H9 (cell line): ENCODE data around the gene POLR3B. TPM values are rescaled to one million over a fixed set of nuclear protein-coding genes. Genes with fewer than 3 reads are reported as not detected.

Experiments
- DNase-seq: peaks from one replicate; pipeline ENCODE4 v3.0.0-alpha.2; 2017
- H2AFZ ChIP-seq: one replicate; pipeline ENCODE4 v1.6.1; 2013; ENCODE audit warnings: mild to moderate bottlenecking, low read length, control low read depth, moderate library complexity
- H2AK5ac ChIP-seq: 2 replicates; pipeline ENCODE4 v1.6.1; 2013; ENCODE audit warnings: low read length, control low read depth, mixed read lengths; ENCODE audit not compliant: insufficient read length
- H2BK120ac ChIP-seq: one replicate; pipeline ENCODE4 v1.6.1; 2013; ENCODE audit warnings: low read depth, mild to moderate bottlenecking, low read length, control low read depth, inconsistent platforms; ENCODE audit not compliant: poor library complexity, severe bottlenecking
- H2BK12ac ChIP-seq: 2 replicates; pipeline ENCODE4 v1.6.1; 2013; ENCODE audit warnings: low read length, control low read depth, mixed read lengths, low read depth; ENCODE audit not compliant: insufficient read length
- H2BK15ac ChIP-seq: 2 replicates; pipeline ENCODE4 v1.6.1; 2013; ENCODE audit warnings: low read depth, low read length, control low read depth
- H2BK20ac ChIP-seq: one replicate; pipeline ENCODE4 v1.6.1; 2013; ENCODE audit warnings: low read depth, mild to moderate bottlenecking, low read length, control low read depth, inconsistent platforms; ENCODE audit not compliant: poor library complexity, severe bottlenecking
- H2BK5ac ChIP-seq: 2 replicates; pipeline ENCODE4 v1.6.1; 2013; ENCODE audit warnings: low read length, control low read depth, mixed read lengths; ENCODE audit not compliant: insufficient read length
- H3K14ac ChIP-seq: 2 replicates; pipeline ENCODE4 v1.6.1; 2013; ENCODE audit warnings: low read length, control low read depth; ENCODE audit not compliant: insufficient read depth
- H3K18ac ChIP-seq: 2 replicates; pipeline ENCODE4 v1.6.1; 2013; ENCODE audit warnings: low read depth, mild to moderate bottlenecking, mixed read lengths, low read length, control low read depth; ENCODE audit not compliant: insufficient read length
- H3K23ac ChIP-seq: 2 replicates; pipeline ENCODE4 v1.6.1; 2013; ENCODE audit warnings: low read length, control low read depth, mixed read lengths, low read depth; ENCODE audit not compliant: insufficient read length
- H3K23me2 ChIP-seq: 2 replicates; pipeline ENCODE4 v1.6.1; 2013; ENCODE audit warnings: low read depth, mild to moderate bottlenecking, mixed read lengths, low read length, control low read depth; ENCODE audit not compliant: insufficient read length, poor library complexity, severe bottlenecking
- H3K27ac ChIP-seq: 2 replicates; pipeline ENCODE4 v1.5.1; 2013; ENCODE audit warnings: low read length, control low read depth, mixed read lengths, low read depth; ENCODE audit not compliant: insufficient read length
- H3K27me3 ChIP-seq: 2 replicates; pipeline ENCODE4 v1.6.1; 2013; ENCODE audit warnings: low read length, control low read depth, inconsistent platforms; ENCODE audit not compliant: insufficient read depth
- H3K4ac ChIP-seq: 2 replicates; pipeline ENCODE4 v1.6.1; 2013; ENCODE audit warnings: low read depth, mild to moderate bottlenecking, control low read depth, inconsistent platforms, low read length, moderate library complexity
- H3K4me1 ChIP-seq: 2 replicates; pipeline ENCODE4 v1.6.1; 2013; ENCODE audit warnings: low read length, control low read depth, inconsistent platforms; ENCODE audit not compliant: insufficient read depth
- H3K4me2 ChIP-seq: 2 replicates; pipeline ENCODE4 v1.6.1; 2013; ENCODE audit warnings: low read length, control low read depth, mixed read lengths; ENCODE audit not compliant: insufficient read length, insufficient read depth
- H3K56ac ChIP-seq: 2 replicates; pipeline ENCODE4 v1.6.1; 2013; ENCODE audit warnings: low read depth, mild to moderate bottlenecking, mixed read lengths, low read length, control low read depth; ENCODE audit not compliant: insufficient read length
- H3K79me1 ChIP-seq: 2 replicates; pipeline ENCODE4 v1.6.1; 2013; ENCODE audit warnings: low read depth, mild to moderate bottlenecking, moderate library complexity, low read length, control low read depth, inconsistent platforms; ENCODE audit not compliant: insufficient read depth, poor library complexity, severe bottlenecking
- H3K79me2 ChIP-seq: 2 replicates; pipeline ENCODE4 v1.6.1; 2013; ENCODE audit warnings: low read length, control low read depth, inconsistent platforms; ENCODE audit not compliant: insufficient read depth
- H3K9ac ChIP-seq: 2 replicates; pipeline ENCODE4 v1.6.1; 2013; ENCODE audit warnings: low read length, control low read depth, mixed read lengths; ENCODE audit not compliant: insufficient read length; ENCODE audit errors: extremely low read depth
- H3K9me3 ChIP-seq: one replicate; pipeline ENCODE4 v1.6.1; 2013; ENCODE audit warnings: low read depth, low read length, inconsistent platforms; ENCODE audit not compliant: control insufficient read depth
- H3T11ph ChIP-seq: one replicate; pipeline ENCODE4 v1.6.1; 2013; ENCODE audit warnings: mild to moderate bottlenecking, low read length, control low read depth, inconsistent platforms
- H4K20me1 ChIP-seq: one replicate; pipeline ENCODE4 v1.6.1; 2013; ENCODE audit not compliant: control insufficient read depth, insufficient read length, insufficient read depth
- H4K5ac ChIP-seq: 2 replicates; pipeline ENCODE4 v1.6.1; 2013; ENCODE audit warnings: low read depth, mild to moderate bottlenecking, mixed read lengths, low read length, control low read depth; ENCODE audit not compliant: insufficient read length
- H4K8ac ChIP-seq: replicated peaks from 2 replicates; pipeline ENCODE4 v1.6.1; 2013; ENCODE audit warnings: low read length, control low read depth, mixed read lengths, low read depth; ENCODE audit not compliant: insufficient read length
- H4K91ac ChIP-seq: 2 replicates; pipeline ENCODE4 v1.6.1; 2013; ENCODE audit warnings: low read depth, mild to moderate bottlenecking, moderate library complexity, mixed read lengths, low read length, control low read depth; ENCODE audit not compliant: insufficient read length
- H3K27ac Mint-ChIP-seq, 3 experiments: 2 replicates in 2 of 3; 3 replicates in 1 of 3; pipeline ENCODE4 v1.8.0; 2020 to 2021; ENCODE audit warnings: mixed read lengths in 3 of 3, mild to moderate bottlenecking in 1 of 3, moderate library complexity in 1 of 3
- H3K27me3 Mint-ChIP-seq: 2 replicates; pipeline ENCODE4 v1.8.0; 2021; ENCODE audit warnings: low read depth, mild to moderate bottlenecking, moderate library complexity, mixed read lengths
- H3K36me3 Mint-ChIP-seq, 3 experiments: 2 replicates in 2 of 3; 3 replicates in 1 of 3; pipeline ENCODE4 v1.8.0; 2020 to 2021; ENCODE audit warnings: low read depth in 3 of 3, mixed read lengths in 3 of 3; ENCODE audit not compliant: insufficient read depth in 1 of 3
- H3K4me1 Mint-ChIP-seq, 2 experiments: 2 replicates each; pipeline ENCODE4 v1.8.0; 2020; ENCODE audit warnings: mixed read lengths in 2 of 2
- H3K4me3 Mint-ChIP-seq, 2 experiments: 2 replicates in 1 of 2; 3 replicates in 1 of 2; pipeline ENCODE4 v1.8.0; 2020 to 2021; ENCODE audit warnings: mild to moderate bottlenecking in 2 of 2, mixed read lengths in 2 of 2, moderate library complexity in 1 of 2
- H3K9me3 Mint-ChIP-seq, 2 experiments: 2 replicates in 1 of 2; 3 replicates in 1 of 2; pipeline ENCODE4 v1.8.0; 2020; ENCODE audit warnings: mild to moderate bottlenecking in 2 of 2, mixed read lengths in 2 of 2, moderate library complexity in 1 of 2
- WGBS: extraction: QIAGEN DNeasy Blood & Tissue Kit; methylation state at CpG from one replicate; pipeline ENCODE4 v1.1.7; 2013; ENCODE audit warnings: missing lambda C conversion rate, low lambda C conversion rate, mixed read lengths; ENCODE audit not compliant: insufficient read length; ENCODE audit errors: extremely low coverage; 5-methylcytosine and 5-hydroxymethylcytosine counted together
- total RNA-seq: library from RNA; stranded (reverse); gene quantifications from 2 replicates; pipeline ENCODE4 v1.2.1, GENCODE V29; 2021
- TF ChIP-seq, protein P1 (sequence below): fragments of 200-600 bp; sonication (generic); conservative IDR thresholded peaks from 3 replicates; pipeline ENCODE4 v1.8.0; 2021; ENCODE audit warnings: antibody characterized with exemption, mild to moderate bottlenecking

The POLR3B gene
- total RNA-seq, 1 experiment from 2014 or later, result 13.4 TPM

DNA sequence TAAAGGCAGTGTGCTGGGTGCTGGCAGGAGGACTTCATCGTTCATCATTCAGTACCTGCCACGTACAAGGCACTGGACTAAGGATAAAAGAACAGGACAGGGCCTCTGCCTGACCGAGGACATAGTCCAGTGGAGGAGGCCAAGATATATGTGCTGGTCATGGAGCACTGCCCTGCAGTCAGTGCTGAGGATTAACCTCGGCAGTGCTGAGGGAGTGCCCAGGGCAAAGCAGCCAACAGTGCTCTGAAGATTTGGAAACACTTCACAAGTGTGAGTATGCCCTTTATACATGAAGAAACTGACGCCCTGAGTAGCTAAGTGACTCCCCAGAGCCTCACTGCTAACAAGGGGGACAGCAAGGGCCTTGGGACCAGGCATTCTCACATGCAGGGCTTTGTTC is 153.8 kb downstream of the POLR3B start:
- H3K27me3 Mint-ChIP-seq, result no peaks in the 10 kb centered on the region
- H3K4ac ChIP-seq, result no peak overlapping the region
- H4K8ac ChIP-seq, result no peak overlapping the region
- no peak overlapping the region for H3K23ac ChIP-seq
- TF ChIP-seq, protein P1, sequence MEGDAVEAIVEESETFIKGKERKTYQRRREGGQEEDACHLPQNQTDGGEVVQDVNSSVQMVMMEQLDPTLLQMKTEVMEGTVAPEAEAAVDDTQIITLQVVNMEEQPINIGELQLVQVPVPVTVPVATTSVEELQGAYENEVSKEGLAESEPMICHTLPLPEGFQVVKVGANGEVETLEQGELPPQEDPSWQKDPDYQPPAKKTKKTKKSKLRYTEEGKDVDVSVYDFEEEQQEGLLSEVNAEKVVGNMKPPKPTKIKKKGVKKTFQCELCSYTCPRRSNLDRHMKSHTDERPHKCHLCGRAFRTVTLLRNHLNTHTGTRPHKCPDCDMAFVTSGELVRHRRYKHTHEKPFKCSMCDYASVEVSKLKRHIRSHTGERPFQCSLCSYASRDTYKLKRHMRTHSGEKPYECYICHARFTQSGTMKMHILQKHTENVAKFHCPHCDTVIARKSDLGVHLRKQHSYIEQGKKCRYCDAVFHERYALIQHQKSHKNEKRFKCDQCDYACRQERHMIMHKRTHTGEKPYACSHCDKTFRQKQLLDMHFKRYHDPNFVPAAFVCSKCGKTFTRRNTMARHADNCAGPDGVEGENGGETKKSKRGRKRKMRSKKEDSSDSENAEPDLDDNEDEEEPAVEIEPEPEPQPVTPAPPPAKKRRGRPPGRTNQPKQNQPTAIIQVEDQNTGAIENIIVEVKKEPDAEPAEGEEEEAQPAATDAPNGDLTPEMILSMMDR, result no peak
- H4K20me1 ChIP-seq, result no peaks in the 10 kb centered on the region
- H3K23me2 ChIP-seq, result no peaks in the 10 kb centered on the region
- no peak overlapping the region for H3K4me3 Mint-ChIP-seq
- no peaks in the 10 kb centered on the region for H3K27me3 ChIP-seq
- no peak overlapping the region; a peak in 1 of 7 replicates for H3K27ac Mint-ChIP-seq
- H3K27ac ChIP-seq, result no peak overlapping the region
- H3K4me1 Mint-ChIP-seq, result peaks cover 6 to 7% of the 10 kb centered on the region in 2 experiments
- no peak overlapping the region for H2AK5ac ChIP-seq
- peaks cover 0 to 4% (median 0%) of the 10 kb centered on the region in 3 experiments; a peak in 2 of 7 replicates for H3K36me3 Mint-ChIP-seq
- H3K79me2 ChIP-seq, result no peaks in the 10 kb centered on the region
- no peak overlapping the region for H2BK5ac ChIP-seq
- H3K14ac ChIP-seq, result no peak overlapping the region
- no peak overlapping the region for H2BK20ac ChIP-seq
- H3K79me1 ChIP-seq, result no peaks in the 10 kb centered on the region
- no peak overlapping the region for H2BK12ac ChIP-seq
- DNase-seq, result no peak
- no peak overlapping the region for H4K5ac ChIP-seq
- H3K9me3 Mint-ChIP-seq, result no peaks in the 10 kb centered on the region; a peak in 1 of 5 replicates
- no peaks in the 10 kb centered on the region; the same call in 1 of the 2 replicates for H3K4me1 ChIP-seq
- no peak overlapping the region for H2BK15ac ChIP-seq
- H2BK120ac ChIP-seq, result no peak overlapping the region
- no CpG with 5 or more reads among the region's 5 CpGs for WGBS
- H3K18ac ChIP-seq, result no peak overlapping the region
- H3K4me2 ChIP-seq, result no peak overlapping the region
- H3K9ac ChIP-seq, result no peak overlapping the region
- no peaks in the 10 kb centered on the region for H3K9me3 ChIP-seq
- no peak overlapping the region for H2AFZ ChIP-seq
- H3K56ac ChIP-seq, result no peak overlapping the region
- H3T11ph ChIP-seq, result no peak overlapping the region
- no peak overlapping the region for H4K91ac ChIP-seq
